Choroid plexus epithelial cell (primary cell): ENCODE results near the gene FBXO21.
"Not testable (repeated sequence)": the region's sequence is repeated elsewhere in the genome, so short reads cannot be mapped to it uniquely, and the experiment has no call there.

Experiments
- DNase-seq: peaks from one replicate; pipeline ENCODE4 v3.0.0-alpha.2; 2010; ENCODE audit warnings: low read depth
- H3K4me3 ChIP-seq: 2 replicates; pipeline ENCODE4 v1.5.1; 2011; ENCODE audit warnings: low read depth, mild to moderate bottlenecking, control low read depth, low read length, moderate library complexity
- CTCF ChIP-seq: conservative IDR thresholded peaks from 2 replicates; pipeline ENCODE4 v1.5.1; 2011; ENCODE audit warnings: low read depth, mild to moderate bottlenecking, control low read depth, inconsistent platforms, low read length, moderate library complexity

The FBXO21 gene

GRCh38 chr12:117111386-117111785 is 78.9 kb downstream of the FBXO21 start:
- no peak for TF ChIP-seq CTCF
- no peak for DNase-seq
- H3K4me3 ChIP-seq = no peak overlapping the region

- no peak for DNase-seq
- TF ChIP-seq CTCF = no peak
- H3K4me3 ChIP-seq = no peak overlapping the region
Measured at GRCh38 chr12:117109943-117110635, 80.2 kb downstream of the FBXO21 start.

- no peak overlapping the region for H3K4me3 ChIP-seq
- TF ChIP-seq CTCF = no peak
- no peak for DNase-seq
Measured at GRCh38 chr12:117105902-117106301, 84.4 kb downstream of the FBXO21 start.

GRCh38 chr12:117104003-117104402 is 86.3 kb downstream of the FBXO21 start:
- not testable (repeated sequence) for DNase-seq, H3K4me3 ChIP-seq

GRCh38 chr12:117102800-117103181 is 87.5 kb downstream of the FBXO21 start:
- TF ChIP-seq CTCF = no peak
- no peak overlapping the region for H3K4me3 ChIP-seq
- no peak for DNase-seq

GRCh38 chr12:117101953-117102799 is 88.1 kb downstream of the FBXO21 start:
- no peak for DNase-seq
- TF ChIP-seq CTCF = no peak
- H3K4me3 ChIP-seq = no peak overlapping the region

- no peak for TF ChIP-seq CTCF
- no peak overlapping the region for H3K4me3 ChIP-seq
- no peak for DNase-seq
Measured at GRCh38 chr12:117100851-117101673, 89.2 kb downstream of the FBXO21 start.
